T1000 (cell line): ENCODE measurements around the gene SMARCD2.
"Not testable (repeated sequence)": the region's sequence is repeated elsewhere in the genome, so short reads cannot be mapped to it uniquely, and the experiment has no call there.

Experiments used
- DNase-seq: peaks from one replicate; lab custom pipeline; 2025; ENCODE audit warnings: mixed read lengths; lab: John Stamatoyannopoulos, UW

SMARCD2 gene

DNA sequence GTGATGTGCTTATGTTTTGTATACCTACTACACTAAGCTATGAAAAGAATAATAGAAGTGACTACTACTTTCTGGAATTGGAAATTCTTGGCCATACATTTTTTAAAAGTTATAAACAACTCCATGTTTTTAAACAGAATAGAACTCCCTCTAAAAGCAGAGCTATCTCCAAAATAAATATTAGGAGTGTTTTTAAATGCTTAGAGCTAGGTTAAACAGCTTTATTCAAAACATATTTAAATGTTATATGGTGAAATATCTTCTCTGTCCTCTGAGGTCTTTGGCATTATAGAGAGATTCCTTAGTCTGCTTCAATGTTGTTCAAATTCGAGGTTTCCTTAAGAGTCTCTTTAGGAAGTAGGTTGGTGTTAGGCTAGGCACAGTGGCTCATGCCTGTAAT is 38.2 kb downstream of the SMARCD2 start:
- no peak for DNase-seq

DNA sequence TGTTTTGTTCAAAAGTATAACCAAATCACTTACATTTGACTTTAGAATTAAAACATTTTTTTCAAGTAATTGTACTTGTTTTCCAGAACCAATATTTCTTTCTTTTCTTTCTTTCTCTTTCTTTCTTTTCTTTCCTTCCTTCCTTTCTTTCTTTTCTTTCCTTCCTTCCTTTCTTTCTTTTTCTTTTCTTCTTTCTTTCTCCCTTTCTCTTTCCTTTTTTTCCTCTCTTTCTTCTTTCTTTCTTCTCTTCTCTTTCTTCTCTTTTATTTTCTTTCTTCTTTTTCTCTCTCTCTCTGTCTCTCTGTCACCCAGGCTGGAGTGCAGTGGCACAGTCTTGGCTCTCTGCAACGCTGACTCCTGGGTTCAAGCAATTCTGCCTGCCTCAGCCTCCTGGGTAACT is 41.7 kb downstream of the SMARCD2 start:
- DNase-seq = no peak

DNA sequence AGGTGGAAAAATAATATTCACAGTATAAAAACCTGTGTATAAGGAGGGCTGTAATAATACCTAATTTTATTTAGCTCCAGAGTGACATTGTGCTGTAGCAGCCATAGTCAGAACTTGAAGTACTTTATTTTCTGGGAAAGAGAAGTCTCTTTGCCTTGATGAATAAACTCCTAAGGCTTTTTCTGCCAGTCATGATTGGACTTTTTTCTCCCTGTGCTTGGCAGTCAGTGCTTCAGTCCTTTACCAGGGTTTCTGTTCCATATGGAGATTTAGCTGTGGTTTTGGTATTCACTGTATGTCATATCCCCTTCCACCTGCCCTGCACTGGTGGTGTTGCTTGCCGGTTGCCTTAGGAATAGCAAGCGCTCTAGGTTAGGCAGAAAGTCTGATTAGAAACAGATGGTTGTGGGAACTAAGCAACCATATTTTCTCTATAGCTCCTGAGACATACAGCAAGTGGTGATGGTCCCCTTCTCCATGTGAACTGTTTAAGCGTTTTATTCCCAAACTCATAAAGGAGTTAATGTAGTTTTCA is 43.8 kb downstream of the SMARCD2 start:
- DNase-seq = no peak

DNA sequence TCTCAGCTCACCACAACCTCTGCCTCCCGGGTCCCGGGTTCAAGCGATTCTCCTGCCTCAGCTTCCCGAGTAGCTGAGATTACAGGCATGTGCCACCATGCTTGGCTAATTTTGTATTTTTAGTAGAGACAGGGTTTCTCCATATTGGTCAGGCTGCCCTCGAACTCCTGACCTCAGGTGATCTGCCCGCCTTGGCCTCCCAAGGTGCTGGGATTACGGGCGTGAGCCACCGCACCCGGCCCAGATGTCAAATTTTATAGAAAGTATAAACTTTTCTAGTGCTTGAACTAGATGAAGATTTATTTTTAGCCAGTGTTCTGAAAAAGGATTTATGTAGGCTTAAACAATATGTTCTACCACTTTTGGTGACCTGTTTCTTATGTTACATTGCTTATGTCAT is 46.1 kb downstream of the SMARCD2 start:
- DNase-seq = not testable (repeated sequence)

DNA sequence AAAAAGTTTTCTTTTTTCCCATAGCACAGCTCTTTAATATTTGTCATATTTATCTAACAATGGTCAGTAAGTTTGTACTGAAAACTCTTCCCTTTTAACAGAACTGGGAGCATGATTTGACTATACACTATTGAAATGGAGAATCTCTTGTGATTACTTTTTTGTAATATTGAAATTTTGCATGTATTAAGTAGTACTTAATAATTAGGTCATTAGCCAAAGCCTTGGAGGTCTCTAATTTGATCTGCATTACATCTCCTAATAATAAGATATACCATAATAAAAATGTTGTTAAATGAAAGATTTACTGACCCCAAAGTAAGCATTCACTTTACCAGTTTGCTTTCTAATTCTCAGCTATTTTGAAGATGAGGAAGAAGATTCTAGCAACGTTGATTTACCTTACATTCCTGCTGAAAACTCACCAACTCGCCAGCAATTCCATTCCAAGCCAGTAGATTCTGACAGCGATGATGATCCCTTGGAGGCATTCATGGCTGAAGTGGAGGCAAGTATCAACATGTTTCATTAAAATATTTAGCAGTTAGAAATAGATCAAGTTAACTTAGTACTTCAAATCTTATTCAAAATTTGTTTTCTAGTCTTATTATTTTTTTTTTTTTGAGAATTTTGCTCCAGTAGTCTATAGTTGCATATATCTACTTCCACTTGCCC is 50.3 kb downstream of the SMARCD2 start:
- no peak for DNase-seq

DNA sequence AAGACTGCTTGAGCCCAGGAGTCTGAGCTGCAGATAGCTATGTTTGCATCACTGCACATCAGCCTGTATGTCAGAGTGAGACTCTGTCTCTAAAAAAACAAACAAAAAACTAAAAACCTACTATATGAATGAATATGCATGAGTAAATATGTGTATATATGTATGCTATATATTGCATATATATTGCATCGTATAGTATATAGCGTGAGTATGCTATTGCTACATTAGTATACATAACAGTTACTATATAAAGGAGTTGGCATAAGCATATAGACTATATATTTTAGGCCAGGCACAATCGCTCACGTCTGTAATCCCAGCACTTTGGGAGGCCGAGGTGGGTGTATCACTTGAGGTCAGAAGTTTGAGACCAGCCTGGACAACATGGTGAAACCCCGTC is 52.4 kb downstream of the SMARCD2 start:
- no peak for DNase-seq

DNA sequence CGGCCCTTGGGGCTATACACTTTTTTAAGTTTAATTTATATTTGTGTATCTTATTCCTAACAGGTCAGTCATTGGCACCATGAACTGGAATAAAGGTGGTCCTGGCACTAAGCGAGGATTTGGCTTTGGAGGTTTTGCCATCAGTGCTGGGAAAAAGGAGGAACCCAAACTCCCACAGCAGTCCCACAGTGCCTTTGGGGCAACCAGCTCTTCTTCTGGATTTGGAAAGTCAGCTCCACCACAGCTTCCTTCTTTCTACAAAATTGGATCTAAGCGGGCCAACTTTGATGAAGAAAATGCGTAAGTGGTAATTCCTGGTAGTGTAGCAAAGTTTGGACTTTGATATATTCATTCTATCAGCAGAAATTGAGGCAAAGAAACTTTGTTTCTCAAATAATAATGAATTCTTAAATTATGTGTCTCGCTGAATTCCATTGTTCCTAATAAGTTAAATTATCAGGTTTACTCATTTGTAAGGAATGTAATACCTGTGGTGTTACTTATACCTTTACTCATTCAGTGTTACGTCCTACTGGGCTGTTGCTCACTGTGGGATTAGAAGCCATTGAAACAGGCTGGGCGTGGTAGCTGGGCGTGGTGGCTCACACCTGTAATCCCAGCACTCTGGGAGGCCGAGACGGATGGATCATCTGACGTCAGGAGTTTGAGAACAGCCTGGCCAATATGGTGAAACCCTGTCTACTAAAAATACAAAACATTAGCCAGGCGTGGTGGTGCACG is 55.3 kb downstream of the SMARCD2 start:
- no peak for DNase-seq

DNA sequence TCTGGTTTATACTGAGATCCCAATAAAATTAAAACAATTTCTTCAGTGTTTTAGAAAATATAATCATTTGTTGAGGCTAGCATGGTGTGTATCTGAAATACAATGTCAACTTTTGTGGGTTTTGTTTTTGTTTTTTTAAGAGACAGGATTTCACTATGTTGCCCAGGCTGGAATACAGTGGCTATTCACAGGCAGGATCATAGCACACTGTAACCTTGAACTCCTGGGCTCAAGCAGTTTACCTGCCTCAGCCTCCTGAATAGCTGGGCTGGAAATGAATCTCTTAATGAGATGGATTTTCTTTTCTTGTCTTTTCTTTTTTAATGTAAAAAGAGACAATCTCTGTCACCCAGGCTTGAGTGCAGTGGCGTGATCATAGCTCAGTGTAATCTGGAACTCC is 56.4 kb downstream of the SMARCD2 start:
- DNase-seq = no peak

DNA sequence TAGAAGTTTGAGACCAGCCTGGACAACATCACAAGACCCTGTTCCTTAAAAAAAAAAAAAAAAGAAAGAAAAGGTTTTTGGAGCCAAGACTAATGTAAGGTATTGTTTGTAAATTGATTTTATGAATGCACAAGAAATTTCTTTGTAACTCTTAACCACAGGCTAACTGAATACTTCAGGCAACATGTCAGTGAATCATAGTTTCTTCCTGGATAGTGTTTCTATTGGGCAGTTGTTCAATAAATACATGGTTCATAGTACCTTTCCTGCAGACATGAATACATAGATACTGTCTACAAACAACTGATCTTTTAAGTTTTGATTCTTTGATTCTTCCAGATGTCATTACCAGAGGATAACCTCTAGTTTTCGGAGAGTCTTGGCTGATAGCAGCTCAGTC is 56.9 kb downstream of the SMARCD2 start:
- no peak for DNase-seq

DNA sequence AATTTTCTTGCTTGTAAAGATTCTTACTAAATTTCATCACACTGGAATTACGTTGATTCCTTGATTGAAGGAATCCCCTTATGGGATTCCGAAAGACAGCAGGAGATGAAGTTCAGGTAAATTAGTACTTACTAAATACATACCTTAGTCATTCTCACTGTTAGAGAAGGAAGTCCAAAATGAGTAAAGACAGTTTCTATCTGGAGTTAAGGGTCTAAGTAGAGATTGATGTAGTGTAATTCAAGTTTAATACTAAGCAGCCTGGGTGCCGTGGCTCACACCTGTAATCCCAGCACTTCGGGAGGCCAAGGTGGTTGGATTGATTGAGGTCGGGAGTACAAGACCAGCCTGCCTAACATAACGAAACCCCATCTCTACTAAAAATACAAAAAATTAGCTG is 59.0 kb downstream of the SMARCD2 start:
- DNase-seq = no peak
